Endodermal cell (in vitro differentiated cells): ENCODE data around the gene KITLG. TPM values are rescaled to one million over a fixed set of nuclear protein-coding genes. Genes with fewer than 3 reads are reported as not detected.

Experiments
- DNase-seq: peaks from one replicate; pipeline ENCODE4 v3.0.0-alpha.2; 2017
- H3K27ac ChIP-seq: 2 replicates; pipeline ENCODE4 v1.5.1; 2013; ENCODE audit warnings: mild to moderate bottlenecking, low read depth, low read length, moderate library complexity
- H3K27me3 ChIP-seq: 2 replicates; pipeline ENCODE4 v1.6.1; 2013; ENCODE audit warnings: mild to moderate bottlenecking, low read length, moderate library complexity; ENCODE audit not compliant: insufficient read depth, control insufficient read depth, poor library complexity, severe bottlenecking
- H3K36me3 ChIP-seq: 2 replicates; pipeline ENCODE4 v1.7.0; 2013; ENCODE audit warnings: mild to moderate bottlenecking, low read length, moderate library complexity; ENCODE audit not compliant: control insufficient read depth, insufficient read depth
- H3K4me1 ChIP-seq: one replicate; pipeline ENCODE4 v1.7.0; 2013; ENCODE audit warnings: low read length; ENCODE audit not compliant: control insufficient read depth, insufficient read depth
- H3K4me3 ChIP-seq: 2 replicates; pipeline ENCODE4 v1.5.1; 2013; ENCODE audit warnings: mild to moderate bottlenecking, low read length, moderate library complexity
- H3K9ac ChIP-seq: 2 replicates; pipeline ENCODE4 v1.6.1; 2013; ENCODE audit warnings: mild to moderate bottlenecking, low read length, moderate library complexity; ENCODE audit not compliant: poor library complexity, severe bottlenecking; ENCODE audit errors: extremely low read depth
- H3K9me3 ChIP-seq: 2 replicates; pipeline ENCODE4 v1.6.1; 2013; ENCODE audit warnings: mild to moderate bottlenecking, low read length, moderate library complexity; ENCODE audit not compliant: control insufficient read depth
- H3K27ac Mint-ChIP-seq: 2 replicates; pipeline ENCODE4 v1.8.0; 2020; ENCODE audit warnings: mixed read lengths
- H3K27me3 Mint-ChIP-seq: 2 replicates; pipeline ENCODE4 v1.8.0; 2021; ENCODE audit warnings: mild to moderate bottlenecking, mixed read lengths; ENCODE audit not compliant: insufficient read depth
- H3K36me3 Mint-ChIP-seq: 2 replicates; pipeline ENCODE4 v1.8.0; 2020; ENCODE audit warnings: low read depth, mixed read lengths
- H3K4me1 Mint-ChIP-seq: 2 replicates; pipeline ENCODE4 v1.8.0; 2020; ENCODE audit warnings: mixed read lengths
- H3K4me3 Mint-ChIP-seq: 2 replicates; pipeline ENCODE4 v1.8.0; 2020; ENCODE audit warnings: mild to moderate bottlenecking, moderate library complexity, mixed read lengths
- H3K9me3 Mint-ChIP-seq: 2 replicates; pipeline ENCODE4 v1.8.0; 2020; ENCODE audit warnings: mild to moderate bottlenecking, mixed read lengths
- WGBS, 2 experiments: methylation state at CpG; one replicate each; pipeline versions ENCODE4 v1.1.5 to v1.1.7; 2013; ENCODE audit warnings: missing lambda C conversion rate in 2 of 2, mixed read lengths in 1 of 2; ENCODE audit not compliant: insufficient coverage in 1 of 2, insufficient read length in 1 of 2; 5-methylcytosine and 5-hydroxymethylcytosine counted together
- total RNA-seq, 2 donors: library from RNA; stranded (reverse); fragmentation: NEBNext Ultra II Directional in 1 of 2; extraction: Animal tissue kit (Norgen Biotek cat#: 25700) in 1 of 2; gene quantifications; 2 replicates in 1 of 2; 3 replicates in 1 of 2; pipeline ENCODE4 v1.2.1, GENCODE V29; 2021
- TF ChIP-seq, protein P1 (sequence below): fragments of 200-600 bp; sonication (generic); conservative IDR thresholded peaks from 2 replicates; pipeline ENCODE4 v1.5.0; 2021; ENCODE audit warnings: antibody characterized with exemption, mild to moderate bottlenecking

Gene KITLG
- total RNA-seq, 2 donors from 2014 or later, result 7.0 to 14.3 TPM

DNA sequence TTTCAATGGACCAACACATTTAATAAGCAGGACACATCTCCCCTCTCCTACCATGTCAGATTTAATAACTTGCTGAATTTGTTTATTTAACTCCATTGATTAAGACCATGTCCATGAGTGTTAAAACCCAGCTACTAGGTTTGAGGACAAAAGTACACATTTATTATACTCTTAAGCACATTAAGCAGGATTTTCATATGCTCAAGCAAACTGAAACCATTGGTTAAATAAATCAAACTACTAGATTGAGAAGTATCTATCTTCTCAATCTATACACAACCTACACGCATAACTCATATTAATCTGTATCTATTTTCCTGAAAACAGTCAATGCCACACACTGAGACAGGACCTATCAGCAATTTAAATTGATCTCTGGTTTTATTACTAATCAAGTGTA is 85.2 kb downstream of the KITLG start:
- H3K9me3 Mint-ChIP-seq, result no peaks in the 10 kb centered on the region

DNA sequence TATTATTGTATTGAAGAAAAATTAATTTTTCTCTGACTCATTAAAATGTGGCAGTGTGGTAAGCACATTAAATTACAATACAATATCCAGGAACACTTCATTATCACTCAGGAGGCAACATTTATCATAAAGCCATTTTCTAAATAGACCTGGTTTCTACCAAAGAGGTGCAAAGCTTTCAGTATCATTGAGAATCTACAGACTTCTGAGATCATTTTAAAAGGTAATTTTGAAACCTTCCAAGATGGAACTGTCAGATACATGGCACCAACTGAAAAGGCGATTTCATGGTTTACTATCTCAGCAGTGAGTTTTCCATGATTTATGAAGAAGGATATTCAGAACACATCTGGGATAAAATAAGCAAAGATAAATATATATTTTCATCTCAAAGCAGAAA is 85.8 kb downstream of the KITLG start:
- no peaks in the 10 kb centered on the region for H3K9me3 Mint-ChIP-seq
- no peak overlapping the region for H3K4me3 ChIP-seq
- H3K27ac Mint-ChIP-seq, result no peak overlapping the region
- no peaks in the 10 kb centered on the region for H3K27me3 ChIP-seq
- no peak overlapping the region for H3K4me3 Mint-ChIP-seq
- 100% methylated on average over 1 of the region's 1 CpG; no CpG with 5 or more reads in 1 of the 2 experiments for WGBS, 2 experiments
- no peaks in the 10 kb centered on the region for H3K36me3 Mint-ChIP-seq
- no peaks in the 10 kb centered on the region for H3K9me3 ChIP-seq
- no peaks in the 10 kb centered on the region for H3K4me1 Mint-ChIP-seq
- DNase-seq, result no peak
- H3K27me3 Mint-ChIP-seq, result no peaks in the 10 kb centered on the region
- no peaks in the 10 kb centered on the region for H3K36me3 ChIP-seq
- no peak overlapping the region for H3K9ac ChIP-seq
- H3K27ac ChIP-seq, result no peak overlapping the region
- TF ChIP-seq, protein P1, sequence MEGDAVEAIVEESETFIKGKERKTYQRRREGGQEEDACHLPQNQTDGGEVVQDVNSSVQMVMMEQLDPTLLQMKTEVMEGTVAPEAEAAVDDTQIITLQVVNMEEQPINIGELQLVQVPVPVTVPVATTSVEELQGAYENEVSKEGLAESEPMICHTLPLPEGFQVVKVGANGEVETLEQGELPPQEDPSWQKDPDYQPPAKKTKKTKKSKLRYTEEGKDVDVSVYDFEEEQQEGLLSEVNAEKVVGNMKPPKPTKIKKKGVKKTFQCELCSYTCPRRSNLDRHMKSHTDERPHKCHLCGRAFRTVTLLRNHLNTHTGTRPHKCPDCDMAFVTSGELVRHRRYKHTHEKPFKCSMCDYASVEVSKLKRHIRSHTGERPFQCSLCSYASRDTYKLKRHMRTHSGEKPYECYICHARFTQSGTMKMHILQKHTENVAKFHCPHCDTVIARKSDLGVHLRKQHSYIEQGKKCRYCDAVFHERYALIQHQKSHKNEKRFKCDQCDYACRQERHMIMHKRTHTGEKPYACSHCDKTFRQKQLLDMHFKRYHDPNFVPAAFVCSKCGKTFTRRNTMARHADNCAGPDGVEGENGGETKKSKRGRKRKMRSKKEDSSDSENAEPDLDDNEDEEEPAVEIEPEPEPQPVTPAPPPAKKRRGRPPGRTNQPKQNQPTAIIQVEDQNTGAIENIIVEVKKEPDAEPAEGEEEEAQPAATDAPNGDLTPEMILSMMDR, result no peak
- H3K4me1 ChIP-seq, result no peaks in the 10 kb centered on the region

More for the DNA sequence above, 85.2 kb downstream of the KITLG start:
- H3K4me1 ChIP-seq, result no peaks in the 10 kb centered on the region
- Mint-ChIP-seq H3K4me3 (no peak overlapping the region), H3K36me3 (no peaks in the 10 kb centered on the region), H3K27me3 (no peaks in the 10 kb centered on the region), H3K4me1 (no peaks in the 10 kb centered on the region), H3K27ac (no peak overlapping the region)
- DNase-seq, result no peak
- no peaks in the 10 kb centered on the region for H3K9me3 ChIP-seq
- H3K4me3 ChIP-seq, result no peak overlapping the region
- TF ChIP-seq, protein P1, result no peak
- no peak overlapping the region for H3K27ac ChIP-seq
- H3K9ac ChIP-seq, result no peak overlapping the region
- WGBS, 2 experiments, result 100% methylated on average over 1 of the region's 1 CpG
- no peaks in the 10 kb centered on the region for H3K36me3 ChIP-seq
- H3K27me3 ChIP-seq, result no peaks in the 10 kb centered on the region

DNA sequence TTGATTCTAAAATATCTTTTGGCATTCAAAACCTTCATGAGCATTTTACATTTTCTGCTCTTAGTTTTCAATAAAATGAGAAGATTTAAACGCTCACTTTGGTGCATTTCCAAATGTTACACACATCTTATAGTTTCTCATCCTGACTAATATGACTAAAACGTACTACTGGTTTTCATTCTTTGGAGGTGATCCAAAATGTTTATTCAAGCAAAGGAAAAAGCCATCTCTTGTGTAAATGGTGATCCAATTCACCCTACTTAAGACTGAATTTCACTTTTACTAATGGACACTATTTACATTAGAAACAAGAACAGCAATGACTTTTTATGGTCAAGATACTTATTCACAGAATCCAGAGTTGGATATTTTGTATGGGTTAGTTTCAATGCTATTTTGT is 86.6 kb downstream of the KITLG start:
- DNase-seq, result no peak
- no peak overlapping the region for H3K4me3 Mint-ChIP-seq
- no peaks in the 10 kb centered on the region for H3K9me3 Mint-ChIP-seq
- Histone ChIP-seq H3K9ac (no peak overlapping the region), H3K36me3 (no peaks in the 10 kb centered on the region), H3K4me1 (no peaks in the 10 kb centered on the region), H3K27me3 (no peaks in the 10 kb centered on the region), H3K9me3 (no peaks in the 10 kb centered on the region), H3K27ac (no peak overlapping the region), H3K4me3 (no peak overlapping the region)
- no peaks in the 10 kb centered on the region for H3K27me3 Mint-ChIP-seq
- no peak overlapping the region for H3K27ac Mint-ChIP-seq
- WGBS, 2 experiments, result 86 to 100% methylated on average over 1 to 2 of the region's 2 CpGs
- TF ChIP-seq, protein P1, result no peak
- no peaks in the 10 kb centered on the region for H3K36me3 Mint-ChIP-seq
- no peaks in the 10 kb centered on the region for H3K4me1 Mint-ChIP-seq
